NCI-H2227 (cell line): ENCODE measurements around the gene TPGS1.
A peak's percentile ranks its signal among the peaks of the same experiment; 100 is the strongest.
"Not testable (repeated sequence)": the region's sequence is repeated elsewhere in the genome, so short reads cannot be mapped to it uniquely, and the experiment has no call there.

Experiments
- DNase-seq: peaks from one replicate; lab custom pipeline; 2025; ENCODE audit not compliant: unreplicated experiment; lab: John Stamatoyannopoulos, UW

The TPGS1 gene

DNA sequence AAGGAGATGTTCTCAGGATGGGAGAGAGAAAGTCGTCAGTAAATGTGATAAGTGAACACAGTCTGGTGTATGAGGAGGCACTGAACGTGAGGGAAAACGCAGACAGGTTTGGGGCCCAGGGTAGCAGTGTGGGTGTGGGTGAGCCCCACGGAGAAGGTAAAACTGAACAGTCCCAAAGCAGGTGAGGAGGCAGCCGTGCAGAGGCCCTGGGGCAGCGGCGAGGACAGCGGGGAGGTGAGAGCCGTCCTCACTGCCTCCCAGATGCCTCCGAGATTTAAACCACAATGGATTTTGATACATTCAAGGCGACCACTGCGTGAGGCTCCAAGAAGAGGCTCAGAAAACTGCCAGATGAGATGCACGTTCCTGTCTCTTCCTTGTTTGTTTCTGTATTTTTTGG, 31.9 kb upstream of the TPGS1 start:
- no peak for DNase-seq

DNA sequence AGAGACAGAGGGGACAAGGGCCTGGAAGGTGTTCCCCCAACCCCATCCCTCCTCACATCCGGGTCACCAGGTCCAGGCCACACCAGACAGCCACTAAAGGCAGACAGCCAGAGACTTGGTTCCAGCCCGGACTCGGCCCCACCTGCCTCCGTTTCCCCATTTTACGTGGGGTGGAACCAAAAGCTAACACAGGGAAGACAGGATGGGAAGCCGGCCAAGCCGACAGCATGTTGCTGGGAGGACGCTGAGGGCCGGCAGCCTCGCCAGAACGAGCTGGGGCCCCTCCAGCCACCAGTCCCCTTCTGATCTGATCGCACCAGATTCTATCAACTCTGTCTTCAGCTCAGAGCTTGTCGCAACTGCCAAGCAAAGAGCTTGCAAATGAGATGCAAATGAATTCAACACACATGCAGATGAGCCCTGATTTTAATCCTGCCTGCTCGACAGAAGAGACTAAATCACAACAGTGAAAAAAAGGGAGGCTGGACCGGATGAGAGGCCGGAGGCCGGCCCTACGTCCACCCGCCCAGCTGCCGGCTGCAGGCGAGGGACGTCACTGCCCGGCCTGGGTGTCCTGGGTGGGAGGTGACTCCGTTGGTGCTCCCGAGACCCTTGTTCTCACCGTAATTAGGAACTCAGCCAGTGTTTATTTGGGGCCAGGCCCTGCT, 28.9 kb upstream of the TPGS1 start:
- no peak for DNase-seq

GRCh38 chr19:478976-479375, 28.3 kb upstream of the TPGS1 start:
- DNase-seq: no peak

DNA sequence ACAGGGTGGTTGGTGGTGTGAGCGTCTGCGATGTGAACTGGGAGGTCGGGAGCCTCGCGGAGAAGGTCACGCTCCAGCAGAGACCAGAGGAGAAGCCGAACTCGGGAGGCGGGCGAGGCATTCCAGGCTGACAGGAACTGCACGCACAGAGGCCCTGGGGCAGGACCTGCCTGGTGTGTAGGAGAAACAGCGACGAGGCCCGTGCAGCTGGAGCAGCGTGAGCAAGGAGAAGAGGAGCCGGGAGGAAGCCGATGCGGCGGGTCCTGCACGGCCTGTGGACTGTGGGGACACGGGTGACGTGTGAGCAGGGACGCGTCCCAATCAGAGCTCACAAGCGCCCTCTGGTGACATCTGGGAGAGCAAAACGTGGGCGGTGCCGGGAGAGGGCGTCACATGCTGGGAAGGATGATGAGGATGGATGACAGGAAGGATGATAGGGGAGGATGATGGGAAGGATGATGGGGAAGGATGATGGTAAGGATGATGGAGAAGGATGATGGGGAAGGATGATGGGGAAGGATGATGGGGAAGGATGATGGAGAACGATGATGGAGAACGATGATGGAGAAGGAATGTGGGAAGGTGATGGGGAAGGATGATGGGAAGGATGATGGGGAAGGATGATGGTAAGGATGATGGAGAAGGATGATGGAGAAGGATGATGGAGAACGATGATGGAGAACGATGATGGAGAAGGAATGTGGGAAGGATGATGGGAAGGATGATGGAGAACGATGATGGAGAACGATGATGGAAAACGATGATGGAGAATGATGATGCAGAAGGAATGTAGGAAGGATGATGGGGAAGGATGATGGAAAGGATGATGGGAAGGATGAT, 27.1 kb upstream of the TPGS1 start:
- no peak for DNase-seq

DNA sequence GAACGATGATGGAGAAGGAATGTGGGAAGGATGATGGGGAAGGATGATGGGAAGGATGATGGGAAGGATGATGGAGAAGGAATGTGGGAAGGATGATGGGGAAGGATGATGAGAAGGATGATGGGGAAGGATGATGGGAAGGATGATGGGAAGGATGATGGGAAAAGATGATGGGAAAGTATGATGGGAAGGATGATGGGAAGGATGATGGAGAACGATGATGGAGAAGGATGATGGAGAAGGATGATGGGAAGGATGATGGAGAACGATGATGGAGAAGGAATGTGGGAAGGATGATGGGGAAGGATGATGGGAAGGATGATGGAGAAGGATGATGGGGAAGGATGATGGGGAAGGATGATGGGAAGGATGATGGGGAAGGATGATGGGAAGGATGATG, 26.2 kb upstream of the TPGS1 start:
- DNase-seq: not testable (repeated sequence)

GRCh38 chr19:482186-483041, 24.9 kb upstream of the TPGS1 start:
- no peak for DNase-seq

GRCh38 chr19:483332-484072, 23.8 kb upstream of the TPGS1 start:
- DNase-seq: no peak

DNA sequence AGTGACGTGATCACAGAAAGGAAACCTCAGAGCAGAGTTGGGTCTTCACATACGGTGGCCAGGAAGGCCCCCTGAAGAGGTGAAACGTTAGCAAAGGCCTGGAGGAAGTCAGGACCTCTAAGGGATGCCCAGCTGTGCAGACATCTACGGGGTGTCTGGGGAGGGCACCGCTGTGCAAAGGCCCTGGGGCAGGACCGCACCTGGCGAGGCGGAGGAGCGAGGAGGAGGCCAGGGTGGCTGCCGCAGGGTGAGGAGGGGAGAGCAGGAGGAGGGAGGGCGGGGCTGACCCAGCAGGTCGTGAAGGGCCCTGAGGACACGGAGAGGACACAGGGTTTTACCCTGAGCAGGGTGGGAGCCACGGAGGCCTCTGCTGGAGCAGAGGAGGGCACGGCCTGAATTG, 22.8 kb upstream of the TPGS1 start:
- no peak for DNase-seq

GRCh38 chr19:485077-485476, 22.2 kb upstream of the TPGS1 start:
- DNase-seq: no peak

GRCh38 chr19:485583-486236, 21.6 kb upstream of the TPGS1 start:
- peak; percentile 25 for DNase-seq

GRCh38 chr19:488505-489417, 18.5 kb upstream of the TPGS1 start:
- peak; percentile 96 for DNase-seq

- DNase-seq: peak; percentile 53
Measured at GRCh38 chr19:489418-490196, 17.7 kb upstream of the TPGS1 start.

GRCh38 chr19:491146-491741, 16.1 kb upstream of the TPGS1 start:
- DNase-seq: no peak

DNA sequence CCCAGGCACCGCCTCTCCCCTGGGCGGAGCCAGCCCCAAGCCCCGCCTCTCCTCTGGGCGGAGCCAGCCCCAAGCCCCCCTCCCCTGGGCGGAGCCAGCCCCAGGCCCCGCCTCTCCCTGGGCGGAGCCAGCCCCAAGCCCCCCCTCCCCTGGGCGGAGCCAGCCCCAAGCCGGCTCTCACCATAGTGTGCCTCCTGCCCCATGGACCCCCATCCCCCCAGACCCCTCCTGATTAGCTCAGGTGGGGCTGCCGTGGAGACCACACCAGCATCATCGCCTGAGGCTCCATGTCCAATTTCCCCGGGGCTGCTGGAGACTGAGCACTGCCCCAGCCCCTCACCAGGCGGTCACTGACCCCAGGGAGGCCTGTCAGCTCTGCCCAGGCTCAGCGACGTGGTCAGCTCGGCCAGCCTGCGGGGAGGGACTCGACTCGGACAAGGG, 15.2 kb upstream of the TPGS1 start:
- peak; percentile 14 for DNase-seq

DNA sequence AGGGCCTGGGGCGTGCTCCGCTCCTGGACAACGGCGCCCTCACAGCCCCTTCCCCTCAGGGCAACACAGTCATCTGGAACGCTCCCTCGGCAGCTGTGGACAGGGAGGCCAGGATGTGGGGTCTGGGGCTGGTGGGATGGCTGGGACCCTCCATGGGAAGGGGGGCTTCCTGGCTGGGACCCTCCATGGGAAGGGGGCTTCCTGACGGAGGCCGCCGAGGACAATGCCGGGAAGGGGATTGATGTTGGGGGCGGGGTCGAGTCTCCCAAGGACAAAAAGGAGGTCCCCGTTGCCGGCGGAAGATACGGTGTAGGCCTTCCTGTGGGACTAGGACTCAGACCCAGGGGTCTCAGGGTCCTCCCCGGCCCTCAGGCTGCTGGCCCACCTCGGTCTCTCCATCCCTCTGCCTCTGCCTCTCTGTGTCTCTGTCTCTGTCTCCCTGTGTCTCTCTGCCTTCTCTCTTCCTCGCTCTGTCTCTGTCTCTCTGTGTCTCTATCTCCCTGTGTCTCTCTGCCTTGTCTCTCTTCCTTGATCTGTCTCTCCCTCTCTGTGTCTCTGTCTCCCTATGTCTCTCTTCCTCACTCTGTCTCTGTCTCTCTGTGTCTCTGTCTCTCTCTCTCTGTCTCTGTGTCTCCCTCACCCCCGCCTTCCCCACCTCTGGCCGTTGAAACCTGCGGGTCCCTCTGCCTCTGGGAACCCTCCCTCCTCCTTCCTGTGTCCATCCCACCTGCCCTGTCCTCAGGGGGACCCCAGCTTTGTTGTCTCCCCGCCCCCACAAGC, 13.7 kb upstream of the TPGS1 start:
- DNase-seq: no peak

- no peak for DNase-seq
Measured at GRCh38 chr19:494171-495080, 12.9 kb upstream of the TPGS1 start.

GRCh38 chr19:495081-495401, 12.3 kb upstream of the TPGS1 start:
- no peak for DNase-seq
